GM23248 (cell line): ENCODE measurements around the gene OCSTAMP.

Source experiments
- EZH2 ChIP-seq: fragments of 200-600 bp; sonication (generic); IDR thresholded peaks from 2 replicates; pipeline ENCODE4 v1.6.1; 2018; ENCODE audit warnings: antibody characterized with exemption, mild to moderate bottlenecking; ENCODE audit not compliant: insufficient read depth, poor library complexity, severe bottlenecking
- EZH2phosphoT487 ChIP-seq: fragments of 200-600 bp; sonication (generic); IDR thresholded peaks from 2 replicates; pipeline ENCODE4 v1.6.1; 2018; ENCODE audit warnings: antibody characterized with exemption, moderate library complexity, mild to moderate bottlenecking, low read depth; ENCODE audit not compliant: insufficient read depth

DNA sequence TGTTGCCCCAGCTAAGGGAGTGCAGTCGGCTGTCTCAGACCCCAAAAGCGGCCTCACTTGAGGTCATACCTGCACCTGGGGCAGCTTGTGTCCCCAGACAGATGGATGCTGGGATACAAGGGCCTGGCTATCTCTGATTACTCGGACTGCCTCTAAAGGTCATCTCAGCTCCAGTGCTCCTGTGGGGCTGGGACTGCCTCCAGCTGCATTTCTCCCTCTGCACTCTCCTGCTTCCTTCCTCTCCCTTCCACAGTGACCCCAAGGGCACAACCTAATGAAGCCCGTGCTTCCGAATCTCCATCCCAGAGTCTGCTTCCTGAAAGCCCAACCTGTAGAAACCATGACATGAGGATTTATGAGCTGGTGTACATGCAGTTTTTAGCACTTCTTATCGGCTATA is 22.8 kb upstream of the OCSTAMP start:
- TF ChIP-seq EZH2 (no peak), EZH2phosphoT487 (no peak)
